ENCODE measurements around the gene ABRACL.
A peak's percentile ranks its signal among the peaks of the same experiment; 100 is the strongest.
"Not testable (repeated sequence)": the region's sequence is repeated elsewhere in the genome, so short reads cannot be mapped to it uniquely, and the experiment has no call there.

Gene ABRACL

DNA sequence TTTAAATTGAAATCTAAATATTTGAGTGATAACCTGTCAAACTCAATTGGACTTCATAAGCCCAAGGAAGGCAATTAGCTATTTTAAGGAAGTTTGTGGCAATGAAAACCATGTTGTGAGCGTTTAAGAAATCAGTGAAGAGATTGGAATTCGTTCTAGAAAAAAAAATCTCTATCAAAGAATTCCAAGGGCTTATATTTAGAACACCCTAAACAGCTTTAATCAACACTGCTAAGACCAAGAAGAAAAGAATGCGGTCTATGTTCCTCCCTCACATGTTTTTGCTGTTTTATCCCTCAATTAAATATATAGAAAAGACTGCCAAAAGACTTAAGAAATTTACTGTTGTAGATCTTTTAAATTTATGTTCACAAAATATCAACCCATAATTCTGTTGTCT is 16.6 kb upstream of the ABRACL start:
- no peak for DNase-seq (ENCODE audit: low spot score)

- no peak for DNase-seq (ENCODE audit: low spot score)
Observed at GRCh38 chr6:139013185-139013800, 15.3 kb upstream of the ABRACL start.

GRCh38 chr6:139014945-139015344 is 13.6 kb upstream of the ABRACL start:
- no peak for DNase-seq (ENCODE audit: low spot score)

GRCh38 chr6:139016337-139017213 is 12.0 kb upstream of the ABRACL start:
- DNase-seq (ENCODE audit: low spot score): no peak

DNA sequence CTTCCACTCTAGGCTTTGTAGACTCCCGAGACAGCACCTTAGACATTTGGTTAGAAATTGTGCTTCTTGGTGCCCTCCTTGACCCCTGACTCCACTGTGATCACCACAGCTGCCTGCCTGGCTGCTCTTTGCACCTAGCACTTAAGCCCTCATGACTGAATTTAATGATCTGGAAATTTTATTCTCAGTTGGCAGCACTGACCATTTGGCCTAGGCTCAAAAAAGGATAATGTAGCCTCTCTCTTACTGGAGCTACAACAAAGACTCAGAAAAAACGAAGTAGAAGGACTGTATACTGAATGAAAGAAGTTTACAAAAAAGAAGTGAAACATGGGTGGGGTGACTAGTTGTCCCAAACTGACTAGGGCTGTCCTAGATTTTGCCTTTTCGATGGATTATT is 11.3 kb upstream of the ABRACL start:
- no peak for DNase-seq (ENCODE audit: low spot score)

GRCh38 chr6:139019722-139020121 is 8.8 kb upstream of the ABRACL start:
- DNase-seq (ENCODE audit: low spot score): no peak

DNA sequence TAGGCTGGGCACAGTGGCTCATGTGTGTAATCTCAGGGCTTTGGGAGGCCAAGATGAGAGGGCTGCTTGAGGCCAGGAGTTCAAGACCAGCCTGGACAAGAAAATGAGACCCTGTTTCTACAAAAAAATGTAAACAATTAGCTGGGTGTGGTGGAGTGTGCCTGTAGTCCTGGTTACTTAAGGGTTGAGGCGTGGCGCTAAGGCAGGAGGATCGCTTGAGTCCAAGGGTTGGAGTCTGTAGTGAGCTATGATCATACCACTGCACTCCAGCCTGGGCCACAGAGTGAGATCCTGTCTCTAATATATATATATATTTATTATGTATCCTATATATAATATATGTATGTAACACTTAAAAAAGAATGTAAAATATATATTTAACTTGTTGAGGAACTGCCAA is 7.9 kb upstream of the ABRACL start:
- DNase-seq (ENCODE audit: low spot score): no peak

- not testable (repeated sequence) for DNase-seq (ENCODE audit: low spot score)
Observed at GRCh38 chr6:139025416-139025815, 3.1 kb upstream of the ABRACL start.

DNA sequence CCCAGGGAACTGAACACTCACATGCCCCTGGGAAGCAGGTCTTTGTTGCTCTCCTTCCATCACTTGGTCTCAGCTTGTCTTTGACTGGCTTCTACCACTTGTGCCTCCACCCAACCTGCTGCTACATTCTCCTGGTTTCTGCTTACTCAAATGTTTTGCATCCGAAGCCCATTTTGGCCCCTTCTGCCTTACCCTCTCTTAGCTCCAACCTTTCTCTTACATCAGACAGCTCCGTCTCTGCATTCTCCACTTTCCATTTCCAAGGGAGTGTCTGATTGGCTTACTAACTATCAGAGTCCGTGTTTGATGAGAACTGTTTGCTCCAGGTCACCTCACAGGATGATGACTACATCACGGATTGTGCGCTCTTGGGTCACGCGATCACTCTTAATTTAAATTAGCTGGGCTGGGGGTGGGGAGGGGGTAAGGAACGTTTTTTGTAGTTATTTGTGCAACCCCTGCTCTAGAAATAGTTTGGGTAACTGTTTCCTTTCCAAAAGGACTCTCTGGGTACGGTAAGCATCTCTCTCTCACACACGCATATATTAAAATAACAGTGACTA is 844 bp upstream of the ABRACL start:
- DNase-seq (ENCODE audit: low spot score): no peak

- peak; percentile 62 for DNase-seq (ENCODE audit: low spot score)
Observed at GRCh38 chr6:139028215-139028657, 309 bp upstream of the ABRACL start.

- DNase-seq (ENCODE audit: low spot score): peak; percentile 62
Observed at GRCh38 chr6:139029470-139030227, 1.1 kb downstream of the ABRACL start.

GRCh38 chr6:139030228-139030963 is 1.9 kb downstream of the ABRACL start:
- DNase-seq (ENCODE audit: low spot score): no peak

- DNase-seq (ENCODE audit: low spot score): peak; percentile 64
Observed at GRCh38 chr6:139037490-139037889, 8.9 kb downstream of the ABRACL start.

GRCh38 chr6:139044250-139044649 is 15.7 kb downstream of the ABRACL start:
- no peak for DNase-seq (ENCODE audit: low spot score)

DNA sequence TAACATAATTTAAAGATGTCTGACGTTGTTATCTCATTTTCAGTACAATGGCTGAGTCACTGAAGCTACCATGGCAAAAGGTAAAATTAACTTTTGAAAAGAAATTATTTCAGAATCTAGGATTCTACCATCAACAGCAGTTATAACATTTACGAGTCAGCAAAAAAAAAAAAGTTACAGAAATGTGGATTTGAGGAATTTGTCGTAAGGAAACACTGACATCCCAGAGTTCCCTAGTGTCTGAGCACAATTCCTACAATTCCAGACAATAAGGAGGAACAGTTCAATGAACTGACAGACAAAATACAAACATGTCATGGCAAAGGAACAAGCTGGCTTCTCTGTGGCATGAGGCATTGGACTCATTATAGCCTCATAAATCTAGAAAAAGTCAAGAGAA is 19.1 kb downstream of the ABRACL start:
- no peak for DNase-seq (ENCODE audit: low spot score)

DNA sequence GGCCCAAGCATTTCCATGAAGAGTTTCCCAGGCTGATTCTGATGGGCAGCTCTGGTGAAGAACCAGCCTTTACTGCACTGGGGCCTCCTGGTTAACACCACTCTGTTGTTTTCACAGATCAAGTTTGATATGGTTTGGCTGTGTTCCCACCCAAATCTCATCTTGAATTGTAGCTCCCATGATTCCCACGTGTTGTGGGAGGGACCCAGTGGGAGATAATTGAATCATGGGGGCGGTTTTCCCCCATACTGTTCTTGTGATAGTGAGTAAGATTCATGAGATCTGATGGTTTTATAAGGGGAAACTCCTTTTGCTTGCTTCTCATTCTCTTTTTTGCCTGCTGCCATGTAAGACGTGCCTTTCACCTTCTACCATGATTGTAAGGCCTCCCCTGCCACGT is 20.4 kb downstream of the ABRACL start:
- not testable (repeated sequence) for DNase-seq (ENCODE audit: low spot score)

- not testable (repeated sequence) for DNase-seq (ENCODE audit: low spot score)
Observed at GRCh38 chr6:139050131-139050769, 21.7 kb downstream of the ABRACL start.

GRCh38 chr6:139050770-139051313 is 22.3 kb downstream of the ABRACL start:
- no peak for DNase-seq (ENCODE audit: low spot score)

GRCh38 chr6:139051396-139052060 is 23.0 kb downstream of the ABRACL start:
- no peak for DNase-seq (ENCODE audit: low spot score)

- no peak for DNase-seq (ENCODE audit: low spot score)
Observed at GRCh38 chr6:139053382-139053781, 24.8 kb downstream of the ABRACL start.

All from hepatic stellate cell (primary cell).